Keratinocyte (primary cell): ENCODE data around the gene CFAP45. TPM values are rescaled to one million over a fixed set of nuclear protein-coding genes. Genes with fewer than 3 reads are reported as not detected.

ENCODE experiments used
- DNase-seq: peaks from one replicate; pipeline ENCODE4 v3.0.0-alpha.2; 2011; ENCODE audit warnings: low read depth, missing footprints, low spot score
- FAIRE-seq: peaks from 2 replicates; lab custom pipeline; 2011; peaks lifted over from hg19 to GRCh38; lab: Jason Lieb, UNC
- H2AFZ ChIP-seq: 2 replicates; pipeline ENCODE4 v1.6.0; 2012; ENCODE audit warnings: low read length, control low read depth, inconsistent platforms; ENCODE audit not compliant: control insufficient read depth
- H3K27ac ChIP-seq: 2 replicates; pipeline ENCODE4 v1.5.1; 2011; ENCODE audit warnings: low read length; ENCODE audit not compliant: control insufficient read depth, insufficient read depth
- H3K27me3 ChIP-seq: 3 replicates; pipeline ENCODE4 v1.6.0; 2011; ENCODE audit warnings: low read length; ENCODE audit not compliant: control insufficient read depth, insufficient read depth; ENCODE audit errors: extremely low read depth
- H3K36me3 ChIP-seq, 2 experiments: 2 replicates in 1 of 2; 3 replicates in 1 of 2; pipeline ENCODE4 v1.5.1; 2011; ENCODE audit warnings: low read length in 2 of 2, mild to moderate bottlenecking in 1 of 2; ENCODE audit not compliant: control insufficient read depth in 2 of 2, insufficient read depth in 2 of 2; ENCODE audit errors: extremely low read depth in 1 of 2
- H3K4me1 ChIP-seq: 3 replicates; pipeline ENCODE4 v1.5.1; 2011; ENCODE audit warnings: low read length; ENCODE audit not compliant: control insufficient read depth, insufficient read depth; ENCODE audit errors: extremely low read depth
- H3K4me2 ChIP-seq: 3 replicates; pipeline ENCODE4 v1.6.0; 2011; ENCODE audit warnings: low read depth, low read length; ENCODE audit not compliant: control insufficient read depth, insufficient read depth; ENCODE audit errors: extremely low read depth
- H3K4me3 ChIP-seq, 3 experiments: fragments of 200-600 bp in 1 of 3; sonication (generic) in 1 of 3; 2 replicates in 2 of 3; 3 replicates in 1 of 3; pipeline ENCODE4 v1.5.1; 2011 to 2016; ENCODE audit warnings: low read length in 3 of 3, mild to moderate bottlenecking in 3 of 3, control low read depth in 2 of 3, inconsistent platforms in 1 of 3, low read depth in 1 of 3, mixed read lengths in 1 of 3, mixed run types in 1 of 3, moderate library complexity in 1 of 3; ENCODE audit not compliant: control insufficient read depth in 2 of 3, insufficient read depth in 2 of 3; ENCODE audit errors: extremely low read depth in 1 of 3
- H3K79me2 ChIP-seq: 2 replicates; pipeline ENCODE4 v1.6.0; 2012; ENCODE audit warnings: low read length; ENCODE audit not compliant: control insufficient read depth, insufficient read depth
- H3K9ac ChIP-seq: 3 replicates; pipeline ENCODE4 v1.6.0; 2011; ENCODE audit warnings: low read length; ENCODE audit not compliant: control insufficient read depth, insufficient read depth; ENCODE audit errors: extremely low read depth
- H3K9me1 ChIP-seq: 3 replicates; pipeline ENCODE4 v1.6.0; 2011; ENCODE audit warnings: low read length; ENCODE audit not compliant: control insufficient read depth, insufficient read depth; ENCODE audit errors: extremely low read depth
- H3K9me3 ChIP-seq: 2 replicates; pipeline ENCODE4 v1.5.1; 2012; ENCODE audit warnings: low read depth, low read length; ENCODE audit not compliant: control insufficient read depth
- H4K20me1 ChIP-seq: 3 replicates; pipeline ENCODE4 v1.6.0; 2011; ENCODE audit warnings: low read length; ENCODE audit not compliant: control insufficient read depth, insufficient read depth; ENCODE audit errors: extremely low read depth
- CTCF ChIP-seq, 3 experiments: IDR thresholded peaks in 1 of 3; conservative IDR thresholded peaks in 1 of 3; optimal IDR thresholded peaks in 1 of 3; 2 replicates in 2 of 3; 3 replicates in 1 of 3; pipeline versions ENCODE3 to v1.5.1; 2011; ENCODE audit warnings: low read length in 3 of 3, mild to moderate bottlenecking in 3 of 3, moderate library complexity in 2 of 3, control low read depth in 1 of 3, inconsistent platforms in 1 of 3; ENCODE audit not compliant: insufficient read depth in 2 of 3; ENCODE audit errors: extremely low read depth in 1 of 3
- EZH2 ChIP-seq: IDR thresholded peaks from one replicate; pipeline ENCODE4 v1.6.1; 2012; ENCODE audit warnings: inconsistent platforms, mild to moderate bottlenecking, low read length, moderate library complexity
- dilution Hi-C: fragments of 300-500 bp; cut with MboI; formaldehyde crosslinking; loops from one replicate; pipeline ENCODE4 v1.7.0; 2020; ENCODE audit warnings: low sequenced_read_pairs; ENCODE audit not compliant: extremely low pct_ligation_motif_present
- polyA plus RNA-seq, 5 experiments: library from polyadenylated mRNA; depleted of rRNA in 3 of 5; stranded (reverse) in 3 of 5; stranded (forward) in 1 of 5; unstranded in 1 of 5; fragments of >200 nt; gene quantifications; 1 replicate in 1 of 5; 2 replicates in 3 of 5; 3 replicates in 1 of 5; pipeline versions ENCODE4 v1.2.1 to v1.2.3, GENCODE V29; 2011 to 2012; ENCODE audit warnings: missing spikeins in 2 of 5, low read depth in 1 of 5, low replicate concordance in 1 of 5

The CFAP45 gene
- polyA plus RNA-seq, 1 donor (not counting 4 experiments of a cell fraction or from before 2014, with no cell fraction given): 2.3 TPM

GRCh38 chr1:159855709-159856108, 44.3 kb downstream of the CFAP45 start:
- DNase-seq (no peak), FAIRE-seq (no peak)
- Histone ChIP-seq H3K36me3 (no peaks in the 10 kb centered on the region), H3K9me1 (no peaks in the 10 kb centered on the region), H3K4me2 (no peak overlapping the region), H3K4me1 (peaks cover 17% of the 10 kb centered on the region), H3K9me3 (no peaks in the 10 kb centered on the region), H4K20me1 (no peaks in the 10 kb centered on the region), H3K27ac (no peak overlapping the region), H3K4me3 (no peak overlapping the region), H3K79me2 (no peaks in the 10 kb centered on the region), H3K9ac (no peak overlapping the region), H3K27me3 (no peaks in the 10 kb centered on the region), H2AFZ (no peak overlapping the region)
- dilution Hi-C loops: no loop called here
- TF ChIP-seq CTCF (optimal IDR thresholded peaks at IDR 0.05 in 1 of 3, IDR thresholded peaks at IDR 0.05 in 1 of 3, conservative IDR thresholded peaks at IDR 0.05 in 1 of 3; ENCODE audit: extremely low read depth in 1 of 3, insufficient read depth in 2 of 3, low read length in 3 of 3) (no peak), EZH2 (no peak)

- H3K9me3 ChIP-seq: no peaks in the 10 kb centered on the region
- H2AFZ ChIP-seq: peak overlapping the region; percentile 64
- FAIRE-seq (no peak), DNase-seq (no peak)
- H3K4me2 ChIP-seq: peak overlapping the region; percentile 76
- H3K9me1 ChIP-seq: no peaks in the 10 kb centered on the region
- no peaks in the 10 kb centered on the region for H3K27me3 ChIP-seq
- H3K4me3 ChIP-seq: peak overlapping the region; percentile 36 to 49 (median 44)
- H3K27ac ChIP-seq: no peak overlapping the region
- peak overlapping the region; percentile 65 for H3K9ac ChIP-seq
- dilution Hi-C loops: no loop called here
- H4K20me1 ChIP-seq: no peaks in the 10 kb centered on the region
- peak in 1 of 3 experiments; percentile 2 for TF ChIP-seq CTCF (optimal IDR thresholded peaks at IDR 0.05 in 1 of 3, IDR thresholded peaks at IDR 0.05 in 1 of 3, conservative IDR thresholded peaks at IDR 0.05 in 1 of 3; ENCODE audit: extremely low read depth in 1 of 3, insufficient read depth in 2 of 3, low read length in 3 of 3)
- TF ChIP-seq EZH2: no peak
- peaks cover 16% of the 10 kb centered on the region for H3K4me1 ChIP-seq
- H3K36me3 ChIP-seq: no peaks in the 10 kb centered on the region
- no peaks in the 10 kb centered on the region for H3K79me2 ChIP-seq
These were observed 45.2 kb downstream of the CFAP45 start for GRCh38 chr1:159854693-159855192.
